ENCODE measurements around the gene TFEB.
A peak's percentile ranks its signal among the peaks of the same experiment; 100 is the strongest.

The TFEB gene

GRCh38 chr6:41655176-41655575 lies 80.2 kb downstream of the TFEB start:
- no peak for DNase-seq
- no peak overlapping the region for H3K9ac ChIP-seq (ENCODE audit: low read length)
- peak overlapping the region; percentile 67 for H4K91ac ChIP-seq (ENCODE audit: low read depth, low read length)
- peaks cover 35 to 41% of the 10 kb centered on the region in 2 experiments for H3K36me3 ChIP-seq (ENCODE audit: control insufficient read depth in 1 of 2, insufficient read depth in 2 of 2, low read length in 2 of 2)
- H3K14ac ChIP-seq (ENCODE audit: low read length): no peak overlapping the region
- H3K27ac ChIP-seq (ENCODE audit: low read depth, low read length): peak overlapping the region; percentile 86
- H3K23ac ChIP-seq (ENCODE audit: low read length): no peak overlapping the region
- H3K18ac ChIP-seq (ENCODE audit: low read length): no peak overlapping the region
- no peak overlapping the region for H2BK5ac ChIP-seq (ENCODE audit: low read depth, low read length, poor library complexity)
- no peaks in the 10 kb centered on the region for H3K79me2 ChIP-seq (ENCODE audit: control insufficient read depth, insufficient read depth, low read length, poor library complexity)
- no peak overlapping the region for H2AFZ ChIP-seq (ENCODE audit: insufficient read depth, low read length, poor library complexity)
- peaks cover 11% of the 10 kb centered on the region for H3K79me1 ChIP-seq (ENCODE audit: low read length)
- peak overlapping the region; percentile 26 for H2BK12ac ChIP-seq (ENCODE audit: low read length)
- H3K27me3 ChIP-seq (ENCODE audit: insufficient read depth, low read length): no peaks in the 10 kb centered on the region
- no peak overlapping the region for H3K4me3 ChIP-seq (ENCODE audit: low read depth, low read length)
- no CpG with 5 or more reads among the region's 8 CpGs for WGBS (ENCODE audit: extremely low coverage, insufficient coverage, insufficient read length)
- peak overlapping the region; percentile 47 for H2BK120ac ChIP-seq (ENCODE audit: insufficient read depth, low read length, poor library complexity)
- no peak overlapping the region for H3K4ac ChIP-seq (ENCODE audit: low read depth, low read length)
- peaks cover 46 to 49% of the 10 kb centered on the region in 2 experiments for H3K4me1 ChIP-seq (ENCODE audit: control insufficient read depth in 1 of 2, insufficient read depth in 2 of 2, low read length in 2 of 2)
- H3K4me2 ChIP-seq (ENCODE audit: low read length): no peak overlapping the region
- no peak overlapping the region for H4K12ac ChIP-seq (ENCODE audit: low read depth, low read length)
- H3K9me3 ChIP-seq (ENCODE audit: insufficient read depth, low read depth, low read length): no peaks in the 10 kb centered on the region
- H4K8ac ChIP-seq (ENCODE audit: low read depth, low read length): peak overlapping the region; percentile 63
- H2AK5ac ChIP-seq (ENCODE audit: low read length): no peak overlapping the region

DNA sequence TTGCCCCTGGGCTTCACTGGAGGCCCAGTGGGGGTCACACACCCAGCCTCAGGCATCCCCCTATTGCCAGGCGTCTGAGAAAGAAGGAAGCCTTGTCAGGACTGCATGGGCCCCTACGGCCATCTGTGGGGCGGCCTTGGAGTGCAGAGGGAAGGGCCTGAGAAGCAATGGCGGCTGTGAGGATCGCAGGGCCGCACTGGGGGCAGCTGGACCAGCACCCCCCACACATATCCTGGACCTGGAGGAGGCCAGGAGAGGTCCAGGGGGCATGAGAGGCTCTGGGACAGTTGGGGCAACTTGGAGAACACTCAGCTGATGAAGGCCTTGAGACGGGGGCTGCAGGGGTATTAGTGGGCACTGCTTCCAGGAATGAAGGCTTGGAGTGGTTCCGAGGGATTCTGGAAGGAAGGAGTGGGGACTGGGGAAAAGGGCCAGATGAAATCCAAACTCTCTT lies 80.7 kb downstream of the TFEB start:
- Histone ChIP-seq H3K23ac (ENCODE audit: low read length) (no peak overlapping the region), H3K18ac (ENCODE audit: low read length) (no peak overlapping the region), H3K14ac (ENCODE audit: low read length) (no peak overlapping the region), H3K4ac (ENCODE audit: low read depth, low read length) (no peak overlapping the region), H3K27me3 (ENCODE audit: insufficient read depth, low read length) (no peaks in the 10 kb centered on the region), H2AK5ac (ENCODE audit: low read length) (no peak overlapping the region), H3K4me2 (ENCODE audit: low read length) (no peak overlapping the region), H3K79me2 (ENCODE audit: control insufficient read depth, insufficient read depth, low read length, poor library complexity) (no peaks in the 10 kb centered on the region), H3K27ac (ENCODE audit: low read depth, low read length) (peak overlapping the region; percentile 0), H3K36me3 (ENCODE audit: control insufficient read depth in 1 of 2, insufficient read depth in 2 of 2, low read length in 2 of 2) (peaks cover 39 to 46% of the 10 kb centered on the region in 2 experiments), H2AFZ (ENCODE audit: insufficient read depth, low read length, poor library complexity) (no peak overlapping the region), H4K12ac (ENCODE audit: low read depth, low read length) (no peak overlapping the region), H3K4me3 (ENCODE audit: low read depth, low read length) (no peak overlapping the region), H4K8ac (ENCODE audit: low read depth, low read length) (no peak overlapping the region), H3K4me1 (ENCODE audit: control insufficient read depth in 1 of 2, insufficient read depth in 2 of 2, low read length in 2 of 2) (peaks cover 46 to 49% of the 10 kb centered on the region in 2 experiments), H2BK12ac (ENCODE audit: low read length) (no peak overlapping the region), H3K9ac (ENCODE audit: low read length) (no peak overlapping the region), H3K9me3 (ENCODE audit: insufficient read depth, low read depth, low read length) (no peaks in the 10 kb centered on the region), H2BK120ac (ENCODE audit: insufficient read depth, low read length, poor library complexity) (no peak overlapping the region), H3K79me1 (ENCODE audit: low read length) (peaks cover 11% of the 10 kb centered on the region), H2BK5ac (ENCODE audit: low read depth, low read length, poor library complexity) (no peak overlapping the region), H4K91ac (ENCODE audit: low read depth, low read length) (no peak overlapping the region)
- DNase-seq: no peak
- WGBS (ENCODE audit: extremely low coverage, insufficient coverage, insufficient read length): no CpG with 5 or more reads among the region's 8 CpGs

DNA sequence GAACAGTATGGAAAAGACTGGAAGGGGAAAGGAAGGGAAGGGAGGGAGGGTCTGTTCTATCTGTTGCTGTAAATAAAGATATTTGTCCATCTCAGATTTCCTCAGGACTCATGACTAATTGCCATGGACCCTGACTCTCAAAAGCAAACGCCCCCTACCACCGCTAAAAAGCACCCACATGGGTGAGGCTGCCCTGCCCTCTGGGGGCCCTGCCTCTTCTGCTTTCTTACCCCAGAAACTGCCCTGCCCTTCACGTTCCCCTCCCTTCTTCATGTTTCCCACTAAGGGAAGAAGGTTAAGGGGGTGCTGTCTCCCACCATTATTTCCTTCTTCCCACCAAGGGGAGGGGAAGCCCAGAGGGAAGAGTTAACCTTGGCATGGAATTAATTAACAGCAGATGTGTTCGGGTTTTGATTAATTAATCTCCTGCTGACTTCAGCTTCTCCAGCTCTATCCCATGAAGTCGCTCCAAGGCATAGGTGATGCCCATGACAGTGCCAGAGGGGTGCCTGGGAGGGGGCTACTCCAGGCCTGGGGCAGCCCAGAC lies 81.2 kb downstream of the TFEB start:
- peaks cover 46 to 49% of the 10 kb centered on the region in 2 experiments for H3K4me1 ChIP-seq (ENCODE audit: control insufficient read depth in 1 of 2, insufficient read depth in 2 of 2, low read length in 2 of 2)
- H2AK5ac ChIP-seq (ENCODE audit: low read length): no peak overlapping the region
- peaks cover 11% of the 10 kb centered on the region for H3K79me1 ChIP-seq (ENCODE audit: low read length)
- no peak overlapping the region for H3K4me2 ChIP-seq (ENCODE audit: low read length)
- no peaks in the 10 kb centered on the region for H3K27me3 ChIP-seq (ENCODE audit: insufficient read depth, low read length)
- H3K4me3 ChIP-seq (ENCODE audit: low read depth, low read length): no peak overlapping the region
- DNase-seq: no peak
- H3K23ac ChIP-seq (ENCODE audit: low read length): no peak overlapping the region
- no CpG with 5 or more reads among the region's 5 CpGs for WGBS (ENCODE audit: extremely low coverage, insufficient coverage, insufficient read length)
- peaks cover 44 to 51% of the 10 kb centered on the region in 2 experiments for H3K36me3 ChIP-seq (ENCODE audit: control insufficient read depth in 1 of 2, insufficient read depth in 2 of 2, low read length in 2 of 2)
- peak overlapping the region; percentile 0 for H3K27ac ChIP-seq (ENCODE audit: low read depth, low read length)
- H4K91ac ChIP-seq (ENCODE audit: low read depth, low read length): no peak overlapping the region
- H4K12ac ChIP-seq (ENCODE audit: low read depth, low read length): no peak overlapping the region
- no peaks in the 10 kb centered on the region for H3K79me2 ChIP-seq (ENCODE audit: control insufficient read depth, insufficient read depth, low read length, poor library complexity)
- H3K4ac ChIP-seq (ENCODE audit: low read depth, low read length): no peak overlapping the region
- no peak overlapping the region for H3K18ac ChIP-seq (ENCODE audit: low read length)
- H2BK5ac ChIP-seq (ENCODE audit: low read depth, low read length, poor library complexity): no peak overlapping the region
- H2AFZ ChIP-seq (ENCODE audit: insufficient read depth, low read length, poor library complexity): no peak overlapping the region
- H3K9me3 ChIP-seq (ENCODE audit: insufficient read depth, low read depth, low read length): no peaks in the 10 kb centered on the region
- no peak overlapping the region for H2BK12ac ChIP-seq (ENCODE audit: low read length)
- no peak overlapping the region for H3K9ac ChIP-seq (ENCODE audit: low read length)
- no peak overlapping the region for H4K8ac ChIP-seq (ENCODE audit: low read depth, low read length)
- no peak overlapping the region for H3K14ac ChIP-seq (ENCODE audit: low read length)
- no peak overlapping the region for H2BK120ac ChIP-seq (ENCODE audit: insufficient read depth, low read length, poor library complexity)

DNA sequence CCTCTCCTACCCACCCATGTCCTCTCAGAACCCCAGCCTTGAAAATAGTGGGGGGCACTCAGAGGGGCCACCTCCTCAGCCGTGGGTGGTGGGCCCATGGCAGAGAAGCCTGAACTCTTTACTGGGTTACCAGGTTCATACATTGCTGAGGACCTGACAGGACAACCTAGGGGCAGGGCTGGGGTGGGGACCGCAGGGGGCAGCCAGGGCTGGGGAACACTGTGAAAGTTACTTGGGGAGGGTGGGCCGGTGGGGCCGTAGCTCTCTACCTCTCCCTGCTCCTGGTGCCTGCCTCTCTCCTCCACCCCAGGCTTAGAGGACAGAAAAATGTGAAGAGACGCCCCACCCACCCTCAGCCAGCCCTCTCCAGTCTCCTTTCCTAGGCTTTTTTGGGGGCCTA lies 81.7 kb downstream of the TFEB start:
- Histone ChIP-seq H3K79me1 (ENCODE audit: low read length) (peaks cover 11% of the 10 kb centered on the region), H2AK5ac (ENCODE audit: low read length) (no peak overlapping the region), H3K79me2 (ENCODE audit: control insufficient read depth, insufficient read depth, low read length, poor library complexity) (no peaks in the 10 kb centered on the region), H2BK120ac (ENCODE audit: insufficient read depth, low read length, poor library complexity) (no peak overlapping the region), H3K27me3 (ENCODE audit: insufficient read depth, low read length) (no peaks in the 10 kb centered on the region), H4K12ac (ENCODE audit: low read depth, low read length) (no peak overlapping the region), H3K9me3 (ENCODE audit: insufficient read depth, low read depth, low read length) (no peaks in the 10 kb centered on the region), H3K27ac (ENCODE audit: low read depth, low read length) (peak overlapping the region; percentile 63), H3K4me1 (ENCODE audit: control insufficient read depth in 1 of 2, insufficient read depth in 2 of 2, low read length in 2 of 2) (peaks cover 46 to 49% of the 10 kb centered on the region in 2 experiments), H3K4me3 (ENCODE audit: low read depth, low read length) (no peak overlapping the region), H3K9ac (ENCODE audit: low read length) (no peak overlapping the region), H3K14ac (ENCODE audit: low read length) (no peak overlapping the region), H3K18ac (ENCODE audit: low read length) (peak overlapping the region; percentile 7), H3K23ac (ENCODE audit: low read length) (no peak overlapping the region), H2AFZ (ENCODE audit: insufficient read depth, low read length, poor library complexity) (no peak overlapping the region), H2BK12ac (ENCODE audit: low read length) (no peak overlapping the region), H4K8ac (ENCODE audit: low read depth, low read length) (peak overlapping the region; percentile 30), H3K4me2 (ENCODE audit: low read length) (no peak overlapping the region), H4K91ac (ENCODE audit: low read depth, low read length) (no peak overlapping the region), H3K4ac (ENCODE audit: low read depth, low read length) (no peak overlapping the region), H2BK5ac (ENCODE audit: low read depth, low read length, poor library complexity) (peak overlapping the region; percentile 2), H3K36me3 (ENCODE audit: control insufficient read depth in 1 of 2, insufficient read depth in 2 of 2, low read length in 2 of 2) (peaks cover 49 to 56% of the 10 kb centered on the region in 2 experiments)
- no CpG with 5 or more reads among the region's 5 CpGs for WGBS (ENCODE audit: extremely low coverage, insufficient coverage, insufficient read length)
- DNase-seq: no peak
